ENCODE results near the gene CCL16. TPM values are rescaled to one million over a fixed set of nuclear protein-coding genes. Genes with fewer than 3 reads are reported as not detected.
"Not testable (repeated sequence)": the region's sequence is repeated elsewhere in the genome, so short reads cannot be mapped to it uniquely, and the experiment has no call there.

Gene CCL16
- total RNA-seq, 1 donor from 2014 or later = not detected

GRCh38 chr17:35995346-35995745 is 14.0 kb upstream of the CCL16 start:
- intact Hi-C loops (cut with DNase I); DNase-seq (ENCODE audit: missing footprints); ATAC-seq: not testable (repeated sequence)

- no peak for ATAC-seq
- no peak for DNase-seq (ENCODE audit: missing footprints)
- intact Hi-C loops (cut with DNase I) = no loop called here
Measured at GRCh38 chr17:35991075-35991474, 9.8 kb upstream of the CCL16 start.

DNA sequence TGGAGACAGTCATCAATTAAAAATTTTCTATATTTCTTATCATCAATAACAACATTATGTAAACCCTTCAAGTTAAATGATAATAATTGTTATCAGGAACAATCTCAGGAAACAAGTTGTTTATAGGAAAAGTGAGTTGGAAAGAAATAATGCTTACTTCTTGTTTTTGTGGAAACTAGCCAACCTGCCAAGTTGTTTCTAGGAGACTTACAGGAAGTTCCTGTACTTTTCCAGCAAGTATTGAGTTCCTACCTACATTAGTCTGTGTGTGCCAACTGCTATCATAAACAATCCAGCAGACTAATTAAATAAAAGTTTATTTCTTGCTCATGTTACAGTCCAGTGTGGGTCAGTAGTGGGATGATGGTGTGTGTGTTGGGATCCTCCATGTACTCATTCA is 6.9 kb upstream of the CCL16 start:
- intact Hi-C loops (cut with DNase I) = no loop called here
- no peak for DNase-seq (ENCODE audit: missing footprints)
- ATAC-seq = no peak

- intact Hi-C loops (cut with DNase I) = no loop called here
- DNase-seq (ENCODE audit: missing footprints) (no peak), ATAC-seq (no peak)
Measured at GRCh38 chr17:35986643-35987042, 5.3 kb upstream of the CCL16 start, which contains the start of gene CCL14. Gene CCL14 (minus strand): TSS chr17:35986729. CDS start chr17:35986649, 80 bp downstream.

DNA sequence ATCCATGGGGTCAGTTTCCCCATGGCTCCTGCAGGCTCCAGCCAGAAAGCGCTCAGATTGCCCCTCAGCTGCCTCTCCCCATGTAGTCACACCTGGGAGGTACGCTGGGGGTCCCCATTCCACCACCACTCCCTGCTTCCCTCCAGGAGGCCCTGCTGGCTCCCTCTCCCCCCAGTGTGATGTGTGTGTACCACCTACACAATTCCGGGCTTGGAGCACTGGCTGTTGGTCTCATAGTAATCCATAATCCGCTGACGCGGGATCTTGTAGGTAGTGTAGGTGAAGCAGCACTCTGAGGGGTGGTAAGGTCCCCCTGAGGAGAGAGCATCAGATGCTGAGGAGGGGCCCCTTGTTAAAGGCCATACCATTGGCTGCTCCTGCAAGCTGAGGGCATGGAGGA is 2.8 kb upstream of the CCL16 start:
- intact Hi-C loops (cut with DNase I) = no loop called here
- ATAC-seq (no peak), DNase-seq (ENCODE audit: missing footprints) (no peak)

GRCh38 chr17:35982409-35983191 is 1.3 kb upstream of the CCL16 start:
- DNase-seq (ENCODE audit: missing footprints) (no peak), ATAC-seq (no peak)
- intact Hi-C loops (cut with DNase I) = no loop called here

DNA sequence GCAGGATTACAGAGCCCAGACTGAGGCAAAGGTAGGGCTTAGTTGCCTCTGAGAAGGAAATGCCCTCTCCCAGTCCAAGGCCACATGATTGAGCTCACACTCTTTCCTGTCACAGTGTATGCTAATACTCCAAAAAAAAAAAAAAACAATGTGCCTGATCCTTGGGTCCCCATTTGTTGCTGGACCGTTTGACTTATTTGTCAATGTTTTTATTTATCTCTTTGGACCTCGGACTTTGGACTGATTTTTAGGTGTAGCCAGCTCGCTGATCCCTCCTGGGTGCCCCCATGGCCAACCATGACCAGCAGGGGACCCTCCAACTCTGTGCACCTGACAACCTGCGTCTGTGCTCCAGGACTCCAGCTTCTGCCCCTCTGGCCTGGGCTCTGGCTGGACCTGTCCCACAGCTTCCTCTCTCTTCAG is 622 bp upstream of the CCL16 start:
- DNase-seq (ENCODE audit: missing footprints) (no peak), ATAC-seq (no peak)
- intact Hi-C loops (cut with DNase I) = no loop called here

DNA sequence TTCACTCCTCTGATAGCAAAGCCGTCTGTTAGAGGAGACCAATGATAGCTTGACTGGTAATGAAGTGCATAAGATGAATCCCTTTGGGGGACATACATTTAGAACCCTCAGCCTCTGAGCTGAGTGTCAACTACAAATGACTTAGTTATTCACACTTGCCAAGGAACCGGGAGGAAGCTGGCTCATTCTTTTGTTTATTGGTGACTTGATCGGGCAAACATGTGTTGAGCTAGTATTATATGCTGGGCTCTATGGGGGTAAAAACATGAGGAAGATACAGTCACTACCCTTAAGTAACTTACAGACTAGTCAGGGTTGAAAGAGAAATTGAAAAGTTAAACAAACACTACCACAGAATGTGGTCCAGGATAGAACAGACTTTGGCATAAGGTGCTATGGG is 3.0 kb downstream of the CCL16 start:
- DNase-seq (ENCODE audit: missing footprints) = no peak
- intact Hi-C loops (cut with DNase I) = loop anchor here (10.0 kb wide), 1 partner anchor 166 kb away; no protein-coding TSS in a partner anchor
- ATAC-seq = no peak

- intact Hi-C loops (cut with DNase I) = loop anchor here (10.0 kb wide), 1 partner anchor 167 kb away; no protein-coding TSS in a partner anchor
- no peak for DNase-seq (ENCODE audit: missing footprints)
- ATAC-seq = no peak
Measured at GRCh38 chr17:35977509-35977908, 3.8 kb downstream of the CCL16 start.

GRCh38 chr17:35973333-35974260 is 7.7 kb downstream of the CCL16 start:
- no peak for ATAC-seq
- DNase-seq (ENCODE audit: missing footprints) = no peak
- intact Hi-C loops (cut with DNase I) = loop anchor here (5.0 to 10.0 kb wide), 2 partner anchors 99 to 171 kb away; no protein-coding TSS in a partner anchor

- no peak for DNase-seq (ENCODE audit: missing footprints)
- no peak for ATAC-seq
- intact Hi-C loops (cut with DNase I) = loop anchor here (5.0 to 10.0 kb wide), 2 partner anchors 99 to 172 kb away; no protein-coding TSS in a partner anchor
Measured at GRCh38 chr17:35972945-35973332, 8.4 kb downstream of the CCL16 start.

DNA sequence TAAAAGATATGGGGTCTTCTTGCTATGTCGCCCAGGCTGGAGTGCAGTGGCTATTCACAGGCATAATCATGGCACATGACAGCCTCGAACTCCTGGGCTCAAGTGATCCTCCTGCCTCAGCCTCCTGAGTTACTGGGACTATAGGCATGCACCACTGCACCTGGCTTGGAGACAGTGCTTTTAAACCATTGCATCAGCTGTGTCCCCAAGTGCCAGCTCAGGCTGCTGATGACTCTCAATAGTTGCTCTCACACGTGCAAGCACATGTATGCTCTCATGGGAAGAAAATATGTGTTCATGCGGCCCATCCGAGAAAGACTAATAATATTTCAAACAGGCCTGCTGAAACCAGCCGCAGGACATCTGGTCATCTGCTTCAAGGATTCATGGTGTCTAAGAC is 8.8 kb downstream of the CCL16 start:
- intact Hi-C loops (cut with DNase I) = loop anchor here (5.0 to 10.0 kb wide), 2 partner anchors 100 to 172 kb away; no protein-coding TSS in a partner anchor
- DNase-seq (ENCODE audit: missing footprints) = no peak
- no peak for ATAC-seq

GRCh38 chr17:35972066-35972465 is 9.2 kb downstream of the CCL16 start:
- ATAC-seq = no peak
- no peak for DNase-seq (ENCODE audit: missing footprints)
- intact Hi-C loops (cut with DNase I) = loop anchor here (5.0 to 10.0 kb wide), 2 partner anchors 100 to 173 kb away; no protein-coding TSS in a partner anchor

GRCh38 chr17:35969558-35970380 is 11.5 kb downstream of the CCL16 start:
- DNase-seq (ENCODE audit: missing footprints) = no peak
- ATAC-seq = peak; percentile 70
- intact Hi-C loops (cut with DNase I) = loop anchor here (2.0 to 10.0 kb wide), 3 partner anchors 103 to 513 kb away; no protein-coding TSS in a partner anchor

- no peak for ATAC-seq
- intact Hi-C loops (cut with DNase I) = loop anchor here (2.0 kb wide), 1 partner anchor 514 kb away; no protein-coding TSS in a partner anchor
- DNase-seq (ENCODE audit: missing footprints) = no peak
Measured at GRCh38 chr17:35968520-35969054, 12.7 kb downstream of the CCL16 start.

DNA sequence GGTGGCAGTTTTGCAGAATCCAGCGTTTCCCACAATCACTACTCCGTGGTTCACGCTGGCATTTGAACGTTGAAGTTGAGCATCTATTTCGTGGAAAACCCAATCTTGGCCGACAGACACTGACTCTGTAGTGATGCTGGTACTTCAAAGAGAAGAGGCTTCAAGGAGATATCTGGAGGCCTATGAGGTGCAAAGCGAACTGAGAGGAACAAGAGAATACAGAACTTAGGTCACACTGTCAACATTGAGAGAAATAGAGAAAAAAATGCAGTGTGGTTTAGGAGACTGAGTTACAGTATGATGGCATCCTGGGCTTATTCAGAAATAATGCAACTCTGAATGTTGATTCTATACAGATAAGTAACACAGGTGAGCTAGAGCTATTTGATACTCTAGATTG is 16.0 kb downstream of the CCL16 start:
- ATAC-seq = no peak
- intact Hi-C loops (cut with DNase I) = no loop called here
- DNase-seq (ENCODE audit: missing footprints) = no peak

DNA sequence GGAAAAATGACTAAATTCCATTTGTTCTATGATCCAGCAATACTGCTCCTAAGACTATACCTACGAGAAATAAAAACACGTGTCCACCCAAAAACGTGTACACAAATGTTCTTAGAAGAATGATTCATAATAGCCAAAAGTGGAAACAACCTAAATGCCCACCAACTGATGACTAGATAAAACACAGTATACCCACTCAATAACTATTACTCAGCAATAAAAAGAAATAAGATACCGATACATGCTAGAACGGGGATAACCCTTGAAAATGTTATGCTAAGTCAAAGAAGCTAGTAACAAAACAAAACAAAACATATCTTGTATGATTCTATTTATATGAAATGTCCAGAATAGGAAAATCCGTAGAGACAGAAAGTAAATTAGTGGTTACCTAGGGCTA is 17.6 kb downstream of the CCL16 start:
- ATAC-seq = no peak
- DNase-seq (ENCODE audit: missing footprints) = no peak

DNA sequence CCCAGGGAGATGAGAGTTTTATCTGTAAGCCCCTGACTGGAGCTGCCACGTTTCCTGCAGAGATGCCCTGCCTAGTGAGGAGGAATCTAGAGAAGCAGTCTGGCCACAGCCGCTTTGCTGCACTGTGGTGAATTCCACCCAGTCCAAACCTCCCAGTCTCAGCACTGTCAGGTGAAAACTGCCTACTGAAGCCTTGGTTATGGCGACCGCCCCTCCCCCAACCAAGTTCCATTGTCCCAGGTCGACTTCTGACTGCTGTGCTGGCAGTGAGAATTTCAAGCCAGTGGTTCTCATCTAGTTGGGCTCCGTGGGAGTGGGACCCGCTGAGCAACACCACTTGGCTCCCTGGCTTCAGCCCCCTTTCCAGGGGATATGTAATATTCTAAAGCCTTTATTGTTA is 27.6 kb downstream of the CCL16 start:
- ATAC-seq (no peak), DNase-seq (ENCODE audit: missing footprints) (no peak)
- intact Hi-C loops (cut with DNase I) = no loop called here

More for the DNA sequence above, 17.6 kb downstream of the CCL16 start:
- intact Hi-C loops (cut with DNase I) = no loop called here

Data from Right ventricle myocardium inferior (tissue), 1 donor.